ENCODE data around the gene MORN4. TPM values are rescaled to one million over a fixed set of nuclear protein-coding genes. Genes with fewer than 3 reads are reported as not detected.

The MORN4 gene
- total RNA-seq, 4 donors from 2014 or later: 0.51 to 8.7 (median 2.1) TPM

DNA sequence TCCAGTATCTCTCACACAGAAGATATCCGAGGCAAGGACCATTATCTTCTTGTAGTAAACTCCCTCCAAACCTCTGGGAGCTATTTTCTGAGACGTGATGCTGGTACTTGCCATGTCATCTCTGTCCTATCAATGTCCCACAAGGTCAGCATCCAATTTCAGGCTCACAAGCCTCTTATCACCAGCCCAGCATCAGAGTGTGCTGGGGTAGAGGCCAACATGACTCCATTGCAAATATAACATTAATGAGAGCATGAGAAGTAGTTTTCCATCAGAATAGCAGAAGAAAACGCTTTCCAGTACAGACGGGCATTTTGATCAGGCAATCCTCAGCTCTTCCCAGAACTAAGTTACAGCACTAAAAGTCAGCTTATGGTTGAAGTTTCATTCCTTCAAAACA is 5.6 kb downstream of the MORN4 start:
- no peaks in the 10 kb centered on the region for H3K9me3 ChIP-seq
- no peak overlapping the region for H3K4me3 ChIP-seq
- in situ Hi-C loops (cut with MboI; ENCODE audit: low sequenced_read_pairs in 4 of 4) (no loop called here), intact Hi-C loops (cut with DNase I; ENCODE audit: low total_unique reads) (no loop called here)
- H3K27me3 ChIP-seq: no peaks in the 10 kb centered on the region
- TF ChIP-seq, protein P1, sequence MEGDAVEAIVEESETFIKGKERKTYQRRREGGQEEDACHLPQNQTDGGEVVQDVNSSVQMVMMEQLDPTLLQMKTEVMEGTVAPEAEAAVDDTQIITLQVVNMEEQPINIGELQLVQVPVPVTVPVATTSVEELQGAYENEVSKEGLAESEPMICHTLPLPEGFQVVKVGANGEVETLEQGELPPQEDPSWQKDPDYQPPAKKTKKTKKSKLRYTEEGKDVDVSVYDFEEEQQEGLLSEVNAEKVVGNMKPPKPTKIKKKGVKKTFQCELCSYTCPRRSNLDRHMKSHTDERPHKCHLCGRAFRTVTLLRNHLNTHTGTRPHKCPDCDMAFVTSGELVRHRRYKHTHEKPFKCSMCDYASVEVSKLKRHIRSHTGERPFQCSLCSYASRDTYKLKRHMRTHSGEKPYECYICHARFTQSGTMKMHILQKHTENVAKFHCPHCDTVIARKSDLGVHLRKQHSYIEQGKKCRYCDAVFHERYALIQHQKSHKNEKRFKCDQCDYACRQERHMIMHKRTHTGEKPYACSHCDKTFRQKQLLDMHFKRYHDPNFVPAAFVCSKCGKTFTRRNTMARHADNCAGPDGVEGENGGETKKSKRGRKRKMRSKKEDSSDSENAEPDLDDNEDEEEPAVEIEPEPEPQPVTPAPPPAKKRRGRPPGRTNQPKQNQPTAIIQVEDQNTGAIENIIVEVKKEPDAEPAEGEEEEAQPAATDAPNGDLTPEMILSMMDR (IDR thresholded peaks at IDR 0.05 in 4 of 5, conservative IDR thresholded peaks at IDR 0.05 in 1 of 5): no peak
- TF ChIP-seq POLR2A (IDR thresholded peaks at IDR 0.05): no peak
- H3K36me3 ChIP-seq: no peaks in the 10 kb centered on the region
- H3K27ac ChIP-seq: no peak overlapping the region
- DNase-seq: no peak
- H3K4me1 ChIP-seq: peaks cover 5% of the 10 kb centered on the region in 2 donors
- no peak for ATAC-seq

DNA sequence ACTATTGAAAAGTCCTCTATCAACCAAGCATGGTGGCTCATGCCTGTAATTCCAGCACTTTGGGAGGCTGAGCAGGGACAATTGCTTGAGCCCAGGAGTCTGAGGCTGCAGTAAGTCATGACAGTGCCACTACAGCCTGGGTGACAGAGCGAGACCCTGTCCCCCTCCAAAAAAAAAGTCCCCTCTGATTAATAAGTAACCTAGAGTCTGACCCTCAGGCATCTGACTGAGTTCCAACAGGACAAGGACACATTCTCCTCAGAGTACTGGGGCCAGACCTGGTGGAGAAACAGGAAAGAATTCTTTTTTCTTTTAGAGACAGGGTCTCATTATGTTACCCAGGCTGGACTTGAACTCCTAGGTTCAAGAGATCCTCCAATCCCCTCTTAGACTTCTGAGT is 10.0 kb downstream of the MORN4 start:
- no peak for DNase-seq
- H3K27ac ChIP-seq: no peak overlapping the region
- no peak for ATAC-seq
- TF ChIP-seq, protein P1 (IDR thresholded peaks at IDR 0.05 in 4 of 5, conservative IDR thresholded peaks at IDR 0.05 in 1 of 5): no peak
- no peak for TF ChIP-seq POLR2A (IDR thresholded peaks at IDR 0.05)
- H3K27me3 ChIP-seq: no peaks in the 10 kb centered on the region
- intact Hi-C loops (cut with DNase I; ENCODE audit: low total_unique reads): no loop called here
- in situ Hi-C loops (cut with MboI; ENCODE audit: low sequenced_read_pairs in 4 of 4): no loop called here
- H3K9me3 ChIP-seq: no peaks in the 10 kb centered on the region
- H3K36me3 ChIP-seq: no peaks in the 10 kb centered on the region
- H3K4me1 ChIP-seq: no peaks in the 10 kb centered on the region
- H3K4me3 ChIP-seq: no peak overlapping the region

DNA sequence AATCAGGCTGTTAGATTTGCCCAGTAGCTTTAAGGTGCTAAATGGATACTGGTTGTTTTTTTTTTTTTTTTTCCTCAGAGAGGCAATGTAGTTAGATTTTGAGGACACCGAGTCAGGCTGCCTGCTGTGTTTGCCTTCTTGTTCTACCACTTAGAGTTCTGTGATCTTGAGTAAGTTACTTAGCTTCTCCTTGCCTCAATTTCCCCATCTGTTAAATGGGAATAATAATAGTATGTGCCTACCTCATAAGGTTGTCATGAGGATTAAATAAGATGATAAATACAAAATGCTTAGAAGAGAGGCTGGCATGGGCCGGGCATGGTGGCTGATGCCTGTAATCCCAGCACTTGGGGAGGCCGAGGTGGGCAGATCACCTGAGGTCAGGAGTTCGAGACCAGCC is 14.6 kb downstream of the MORN4 start:
- DNase-seq: no peak
- intact Hi-C loops (cut with DNase I; ENCODE audit: low total_unique reads): no loop called here
- Histone ChIP-seq H3K4me1 (no peaks in the 10 kb centered on the region), H3K36me3 (no peaks in the 10 kb centered on the region), H3K4me3 (no peak overlapping the region), H3K27me3 (no peaks in the 10 kb centered on the region), H3K9me3 (no peaks in the 10 kb centered on the region), H3K27ac (no peak overlapping the region)
- ATAC-seq: no peak
- in situ Hi-C loops (cut with MboI; ENCODE audit: low sequenced_read_pairs in 4 of 4): loop anchor here in 3 of 4 donors (5.0 to 10.0 kb wide), 2 partner anchors 46 to 154 kb away; partner anchors contain the start of gene ANKRD2 (in 1 of the 3)
- TF ChIP-seq POLR2A (IDR thresholded peaks at IDR 0.05): no peak
- TF ChIP-seq, protein P1 (IDR thresholded peaks at IDR 0.05 in 4 of 5, conservative IDR thresholded peaks at IDR 0.05 in 1 of 5): no peak

DNA sequence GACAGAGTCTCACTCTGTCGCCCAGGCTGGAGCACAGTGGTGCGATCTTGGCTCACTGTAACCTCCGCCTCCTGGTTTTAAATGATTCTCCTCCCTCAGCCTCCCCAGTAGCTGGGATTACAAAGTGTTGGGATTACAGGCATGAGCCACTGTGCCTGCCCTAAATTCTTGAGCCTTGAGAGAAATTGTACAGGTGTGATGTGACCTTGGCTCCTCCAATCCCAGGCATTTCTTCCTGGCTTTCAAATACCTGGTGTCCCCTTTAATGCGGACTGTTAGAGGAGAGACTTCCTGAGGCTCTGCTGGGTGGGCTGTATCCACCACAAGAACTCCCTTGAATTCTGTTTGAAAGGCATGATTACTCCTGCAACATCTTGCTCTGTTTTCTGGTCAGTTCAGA is 15.0 kb downstream of the MORN4 start:
- H3K4me3 ChIP-seq: no peak overlapping the region
- ATAC-seq (no peak), DNase-seq (no peak)
- TF ChIP-seq POLR2A (IDR thresholded peaks at IDR 0.05): no peak
- TF ChIP-seq, protein P1 (IDR thresholded peaks at IDR 0.05 in 4 of 5, conservative IDR thresholded peaks at IDR 0.05 in 1 of 5): no peak
- no peaks in the 10 kb centered on the region for H3K27me3 ChIP-seq
- no peaks in the 10 kb centered on the region for H3K4me1 ChIP-seq
- H3K9me3 ChIP-seq: no peaks in the 10 kb centered on the region
- in situ Hi-C loops (cut with MboI; ENCODE audit: low sequenced_read_pairs in 4 of 4) (loop anchor here in 3 of 4 donors (5.0 to 10.0 kb wide), 2 partner anchors 46 to 153 kb away; partner anchors contain the start of gene ANKRD2 (in 1 of the 3)), intact Hi-C loops (cut with DNase I; ENCODE audit: low total_unique reads) (no loop called here)
- no peak overlapping the region for H3K27ac ChIP-seq
- H3K36me3 ChIP-seq: no peaks in the 10 kb centered on the region

DNA sequence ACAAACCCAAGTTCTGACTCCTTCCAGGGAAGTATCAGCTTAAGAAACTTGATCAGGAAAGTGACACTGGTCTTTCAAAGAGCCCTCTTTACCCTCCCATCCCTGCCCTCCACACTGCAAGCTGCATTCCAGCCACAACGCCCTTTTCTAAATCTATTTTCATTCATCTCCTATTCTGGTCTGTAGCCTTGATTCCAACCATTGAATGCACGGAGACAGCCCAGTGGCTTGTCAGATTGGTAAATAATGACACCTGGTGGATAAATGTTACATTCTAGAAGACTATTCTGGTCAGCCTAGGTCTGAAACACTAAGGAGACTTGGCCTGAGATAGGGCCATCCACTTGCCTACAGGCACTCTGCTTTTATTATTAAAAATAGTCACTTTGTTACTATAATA is 20.9 kb downstream of the MORN4 start:
- intact Hi-C loops (cut with DNase I; ENCODE audit: low total_unique reads) (loop anchor here (1.0 kb wide), 2 partner anchors 40 to 149 kb away; partner anchors contain the start of gene ANKRD2), in situ Hi-C loops (cut with MboI; ENCODE audit: low sequenced_read_pairs in 4 of 4) (loop anchor here in 3 of 4 donors (5.0 to 10.0 kb wide), 2 partner anchors 40 to 148 kb away; partner anchors contain the start of gene ANKRD2 (in 3 of the 3))
- Histone ChIP-seq H3K4me3 (no peak overlapping the region), H3K27ac (peak overlapping the region in 3 of 4 donors; percentile 33 to 51 (median 41)), H3K9me3 (no peaks in the 10 kb centered on the region), H3K36me3 (no peaks in the 10 kb centered on the region), H3K4me1 (peaks cover 21 to 24% of the 10 kb centered on the region in 2 donors), H3K27me3 (no peaks in the 10 kb centered on the region)
- DNase-seq (peak in 1 of 2 donors; percentile 55), ATAC-seq (peak; percentile 91 to 95)
- no peak for TF ChIP-seq POLR2A (IDR thresholded peaks at IDR 0.05)
- TF ChIP-seq, protein P1 (IDR thresholded peaks at IDR 0.05 in 4 of 5, conservative IDR thresholded peaks at IDR 0.05 in 1 of 5): peak; percentile 59 to 73 (median 66)
